Prostate gland (tissue), 2 donors: ENCODE measurements around the gene ZDHHC19.

Experiments used
- CTCF ChIP-seq, 4 experiments: fragments of 200-600 bp in 2 of 4; fragments of 450-650 bp in 2 of 4; sonication (generic) in 2 of 4; IDR thresholded peaks; 1 replicate in 3 of 4; 2 replicates in 1 of 4; pipeline ENCODE4 v1.5.1; 2016 to 2019; ENCODE audit warnings: antibody characterized with exemption in 4 of 4, mild to moderate bottlenecking in 2 of 4, moderate library complexity in 2 of 4
- POLR2AphosphoS5 ChIP-seq: sonication (generic); formaldehyde crosslinking; IDR thresholded peaks from one replicate; pipeline ENCODE4 v1.6.1; 2017; ENCODE audit warnings: antibody characterized with exemption

DNA sequence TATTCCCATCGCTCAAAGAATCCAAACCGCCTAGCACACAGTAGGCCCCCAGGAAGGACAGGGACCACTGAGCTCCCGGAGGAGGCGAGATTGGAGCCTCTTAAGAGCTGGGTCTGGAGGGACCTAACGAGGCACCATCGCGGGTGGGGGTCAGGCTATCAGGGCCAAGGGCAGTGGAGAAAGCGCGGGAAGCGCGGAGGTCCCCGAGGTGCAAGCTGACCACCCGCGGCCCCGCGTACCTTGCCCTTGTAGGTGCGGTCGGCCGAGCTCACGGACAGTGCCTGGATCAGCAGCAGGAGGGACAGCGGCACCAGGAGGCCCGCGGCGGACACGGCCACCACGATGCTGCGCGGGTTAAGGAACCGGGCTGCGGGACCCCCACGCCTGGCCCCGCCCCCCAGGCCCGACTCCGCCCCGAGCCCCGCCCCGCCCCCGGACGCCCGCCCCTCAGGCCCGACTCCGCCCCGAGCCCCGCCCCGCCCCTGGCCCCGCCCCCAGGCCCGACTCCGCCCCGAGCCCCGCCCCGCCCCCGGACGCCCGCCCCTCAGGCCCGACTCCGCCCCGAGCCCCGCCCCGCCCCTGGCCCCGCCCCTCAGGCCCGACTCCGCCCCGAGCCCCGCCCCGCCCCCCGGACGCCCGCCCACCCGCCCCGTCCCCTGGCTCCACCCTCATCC lies 3.9 kb downstream of the ZDHHC19 start:
- TF ChIP-seq CTCF (IDR thresholded peaks at IDR 0.05) (no peak), POLR2AphosphoS5 (no peak)
